SKM-1 treated with dmso at 0.1 percent for 144 hours (cell line): ENCODE results near the gene JMY.
"Not testable (repeated sequence)": the region's sequence is repeated elsewhere in the genome, so short reads cannot be mapped to it uniquely, and the experiment has no call there.

Source experiments
- DNase-seq: peaks from one replicate; lab custom pipeline; 2025; ENCODE audit not compliant: unreplicated experiment; lab: John Stamatoyannopoulos, UW

The JMY gene

DNA sequence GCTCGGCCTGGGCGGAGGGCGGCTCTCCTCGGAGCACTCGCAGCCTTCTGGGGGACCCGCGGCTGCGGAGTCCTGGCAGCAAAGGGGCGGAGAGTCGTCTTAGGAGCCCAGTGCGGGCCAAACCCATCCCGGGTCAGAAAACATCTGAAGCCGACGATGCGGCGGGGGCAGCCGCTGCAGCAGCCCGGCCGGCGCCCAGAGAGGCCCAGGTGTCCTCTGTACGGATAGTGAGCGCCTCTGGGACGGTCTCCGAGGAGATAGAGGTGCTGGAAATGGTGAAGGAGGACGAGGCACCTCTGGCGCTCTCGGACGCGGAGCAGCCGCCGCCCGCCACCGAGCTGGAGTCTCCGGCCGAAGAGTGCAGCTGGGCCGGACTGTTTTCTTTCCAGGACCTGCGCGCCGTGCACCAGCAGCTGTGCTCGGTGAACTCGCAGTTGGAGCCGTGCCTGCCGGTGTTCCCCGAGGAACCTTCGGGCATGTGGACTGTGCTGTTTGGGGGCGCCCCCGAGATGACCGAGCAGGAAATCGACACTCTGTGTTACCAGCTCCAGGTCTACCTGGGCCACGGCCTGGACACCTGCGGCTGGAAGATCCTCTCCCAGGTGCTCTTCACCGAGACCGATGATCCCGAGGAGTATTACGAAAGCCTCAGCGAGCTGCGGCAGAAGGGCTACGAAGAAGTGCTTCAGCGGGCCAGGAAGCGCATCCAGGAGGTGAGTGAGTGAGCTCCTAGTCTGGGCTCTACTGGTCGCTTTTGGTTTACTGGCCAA is 1.2 kb downstream of the JMY start:
- peak; percentile 32 for DNase-seq

DNA sequence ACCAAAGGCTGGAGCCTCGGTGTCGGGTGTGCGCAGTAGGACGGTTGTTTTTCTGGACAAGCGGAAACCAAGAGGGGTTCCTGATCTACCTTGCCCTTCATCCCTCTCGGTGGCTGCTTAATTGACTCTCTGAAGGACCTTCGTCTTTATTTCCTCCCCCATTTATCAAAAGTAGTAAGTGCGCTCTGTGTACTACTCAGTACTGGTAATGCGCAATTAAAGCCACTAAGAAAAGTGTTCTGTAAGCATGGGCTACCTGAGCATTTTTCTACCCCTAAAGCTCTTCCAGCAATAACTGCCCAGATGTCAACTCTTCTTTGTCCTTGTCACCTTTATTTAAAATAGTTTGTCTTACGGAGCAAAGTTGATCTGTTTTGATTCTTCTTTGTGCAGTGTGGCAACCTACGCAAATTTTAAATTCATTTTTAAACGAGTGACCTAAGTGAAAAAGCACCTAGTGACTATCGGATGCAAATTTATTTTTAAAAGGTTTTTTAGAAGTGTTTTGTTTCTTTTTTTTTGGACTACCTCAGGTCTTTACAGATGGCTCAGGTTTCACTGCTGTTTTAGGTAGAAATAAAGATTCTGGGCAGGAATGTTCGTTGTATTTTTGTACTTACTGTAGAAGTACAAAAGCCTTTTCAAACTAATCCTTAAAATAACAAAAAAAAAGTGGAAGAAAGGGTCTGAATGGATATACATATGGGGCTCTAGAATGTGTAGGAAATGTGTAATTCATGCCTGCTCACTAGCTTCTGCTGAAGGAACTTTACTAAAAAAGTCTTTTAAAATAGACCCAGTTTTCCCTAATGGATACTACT is 2.0 kb downstream of the JMY start:
- DNase-seq, result no peak

DNA sequence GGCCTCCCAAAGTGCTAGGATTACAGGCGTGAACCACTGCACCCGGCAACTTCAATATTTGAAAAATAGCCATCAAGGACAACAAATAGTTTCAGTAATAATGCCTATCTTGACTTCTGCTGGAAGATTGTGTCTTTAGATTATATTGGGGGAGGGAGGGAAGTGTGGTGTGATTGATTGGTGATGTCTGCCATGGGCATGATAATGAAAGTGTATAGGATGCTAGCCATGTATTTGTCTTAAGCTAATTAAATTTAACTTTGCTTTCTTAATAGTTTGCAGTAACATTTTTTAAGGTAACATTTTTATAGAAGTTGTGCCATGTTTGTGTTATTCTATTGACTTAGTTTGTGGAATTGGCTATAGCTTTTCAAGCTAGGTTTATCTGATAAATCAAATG is 4.6 kb downstream of the JMY start:
- DNase-seq, result no peak

DNA sequence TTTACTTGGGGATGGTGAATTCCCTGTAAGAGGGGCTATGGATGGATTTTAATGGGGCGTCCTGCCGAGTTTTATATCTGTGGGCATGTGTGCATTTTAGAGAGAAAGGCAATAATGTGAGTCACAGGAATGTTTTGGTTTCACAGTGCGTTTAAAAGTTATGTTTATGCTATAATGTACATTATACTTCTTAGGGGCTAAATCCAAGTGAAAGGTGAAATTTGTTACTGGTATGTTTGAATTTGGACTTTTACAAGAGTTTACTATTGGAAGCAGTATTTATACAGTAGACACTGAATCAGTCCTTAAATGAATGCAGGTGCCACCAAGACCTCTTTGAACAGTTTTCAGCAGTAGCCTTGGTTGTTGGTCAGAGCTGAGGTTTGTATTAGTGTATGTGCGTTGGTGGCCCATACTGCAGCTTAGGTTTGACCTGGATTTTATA is 5.6 kb downstream of the JMY start:
- no peak for DNase-seq

DNA sequence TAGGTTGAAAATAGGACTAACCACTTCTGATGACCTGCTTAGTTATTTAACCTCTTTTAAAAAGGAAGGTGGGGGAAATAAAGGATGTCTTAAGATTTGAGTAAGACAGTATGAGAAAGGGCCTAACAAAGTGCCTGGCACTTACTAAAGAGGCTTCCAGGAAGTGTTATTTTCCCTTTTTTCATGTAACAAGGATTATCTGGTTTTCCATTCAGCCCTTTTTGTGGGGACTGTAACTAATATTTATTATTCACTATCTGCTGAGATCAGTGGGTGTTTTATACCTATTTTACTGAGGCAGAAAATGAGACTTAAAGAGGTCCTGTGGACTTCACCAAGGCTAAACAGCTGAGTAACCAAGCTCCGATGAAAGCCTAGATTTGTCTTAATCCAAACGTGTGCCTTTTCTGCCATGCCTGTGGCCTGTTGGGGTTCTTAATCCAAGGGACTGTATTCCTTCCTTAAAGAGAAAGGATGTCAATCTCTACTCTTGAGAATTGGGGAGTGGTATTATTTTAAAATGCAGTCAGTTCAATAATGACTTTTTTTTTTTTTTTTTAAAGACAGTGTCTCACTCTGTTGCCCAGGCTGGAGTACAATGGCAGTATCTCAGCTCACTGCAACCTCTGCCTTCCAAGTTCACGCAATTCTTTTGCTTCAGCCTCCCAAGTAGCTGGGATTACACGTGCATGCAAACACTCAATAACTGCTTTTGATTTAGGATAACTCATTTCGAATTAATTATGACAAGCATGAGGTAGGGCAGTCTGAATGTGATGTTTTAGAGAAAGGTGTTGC is 6.5 kb downstream of the JMY start:
- no peak for DNase-seq

DNA sequence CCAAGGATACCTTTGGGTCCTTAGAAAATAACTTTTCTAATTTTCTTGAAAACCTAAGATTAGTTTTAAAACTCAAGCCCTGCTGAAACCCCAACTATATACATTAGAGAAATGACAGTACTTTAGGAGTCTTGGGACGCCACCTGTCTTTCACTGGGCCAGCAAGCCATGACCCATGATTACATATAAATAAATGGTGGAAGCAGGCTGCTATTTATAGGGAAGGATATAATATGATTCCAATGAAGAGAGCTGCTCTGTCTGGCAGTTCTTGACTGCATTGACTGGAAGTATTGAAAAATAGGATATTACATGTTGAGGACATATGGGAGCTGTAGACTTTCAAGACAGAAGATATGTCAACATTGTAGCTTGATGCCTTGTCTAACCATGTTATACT is 7.3 kb downstream of the JMY start:
- DNase-seq, result no peak

DNA sequence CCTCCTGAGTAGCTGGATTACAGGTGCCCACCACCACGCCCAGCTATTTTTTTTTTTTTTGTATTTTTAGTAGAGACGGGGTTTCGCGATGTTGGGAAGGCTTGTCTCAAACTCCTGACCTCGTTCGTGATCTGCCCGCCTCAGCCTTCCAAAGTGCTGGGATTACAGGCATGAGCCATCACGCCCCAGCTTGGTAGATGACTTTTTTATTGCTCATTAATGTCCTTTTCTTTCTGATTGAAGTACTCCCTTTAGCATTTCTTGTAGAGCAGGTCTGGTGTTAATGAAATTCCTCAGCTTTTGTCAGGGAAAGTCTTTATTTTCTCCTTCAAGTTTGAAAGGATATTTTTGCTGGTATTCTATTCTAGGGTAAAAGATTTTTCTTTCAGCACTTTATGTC is 18.1 kb downstream of the JMY start:
- DNase-seq, result not testable (repeated sequence)

DNA sequence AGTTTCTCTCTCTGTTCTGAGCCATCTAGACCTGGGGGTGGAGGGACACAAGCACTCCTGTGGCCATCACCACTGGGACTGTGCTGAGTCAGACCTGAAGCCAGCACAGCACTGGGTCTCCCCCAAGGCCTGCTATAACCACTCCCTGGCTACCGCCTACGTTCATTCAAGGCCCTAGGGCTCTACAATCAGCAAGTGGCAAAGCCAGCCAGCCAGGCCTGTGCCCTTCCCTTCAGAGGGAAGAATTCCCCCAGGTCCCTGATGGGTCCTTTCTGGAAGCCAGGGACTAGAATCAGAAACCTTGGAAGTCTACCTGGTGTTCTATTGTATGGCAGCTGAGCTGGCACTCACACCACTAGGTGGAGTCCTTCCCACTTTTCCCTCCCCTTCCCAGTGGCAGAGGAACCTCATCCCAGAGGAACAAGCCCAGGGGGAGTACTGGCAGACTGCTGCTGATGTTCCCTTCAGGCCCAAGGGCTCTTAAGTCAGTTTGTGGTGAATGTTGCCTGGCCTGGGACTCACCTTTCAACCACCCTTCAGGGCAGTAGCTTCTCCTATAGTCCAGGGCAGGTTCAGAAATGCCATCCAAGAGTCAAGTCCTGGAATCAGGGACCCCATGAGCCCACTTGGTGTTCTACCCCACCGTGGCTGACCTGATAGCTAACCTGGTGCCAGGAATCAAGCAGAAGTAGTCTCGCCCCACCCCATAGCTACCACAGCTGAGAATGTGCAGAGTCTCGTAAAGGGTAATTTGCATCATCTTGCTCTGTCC is 20.0 kb downstream of the JMY start:
- DNase-seq, result no peak

DNA sequence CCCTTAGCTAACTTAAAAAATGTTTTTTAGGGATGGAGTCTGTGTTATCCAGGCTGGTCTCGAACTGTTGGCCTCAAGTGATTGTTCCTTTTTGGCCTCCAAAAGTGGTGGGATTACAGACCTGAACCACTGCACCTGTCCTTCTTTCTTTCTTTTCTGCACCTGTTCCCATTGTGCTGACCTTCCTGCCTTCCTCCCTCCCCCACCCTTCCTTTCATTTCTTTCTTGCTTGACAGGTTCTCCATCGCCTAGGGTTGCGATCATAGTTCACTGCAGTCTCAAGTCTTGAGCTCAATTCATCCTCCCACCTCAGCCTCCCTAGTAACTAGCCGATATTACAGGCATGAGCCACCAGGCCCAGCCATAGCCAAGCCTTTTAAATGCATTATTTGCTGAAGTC is 20.6 kb downstream of the JMY start:
- no peak for DNase-seq

DNA sequence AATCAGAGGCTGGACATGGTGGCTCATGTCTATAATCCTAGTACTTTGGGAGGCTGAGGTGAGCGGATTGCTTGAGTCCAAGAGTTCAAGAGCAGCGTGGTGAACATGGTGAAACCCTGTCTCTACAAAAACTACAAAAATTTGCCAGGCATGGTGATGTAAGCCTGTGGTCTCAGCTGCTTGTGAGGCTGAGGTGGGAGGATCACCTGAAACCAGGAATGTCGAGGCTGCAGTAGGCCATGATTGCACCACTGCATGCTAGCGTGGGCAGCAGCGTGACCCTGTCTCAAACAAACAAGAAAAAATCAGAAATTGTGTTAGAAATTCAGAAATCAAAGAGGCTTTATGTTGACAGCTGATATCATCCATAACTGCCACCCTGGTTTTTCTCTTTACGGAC is 21.4 kb downstream of the JMY start:
- no peak for DNase-seq

DNA sequence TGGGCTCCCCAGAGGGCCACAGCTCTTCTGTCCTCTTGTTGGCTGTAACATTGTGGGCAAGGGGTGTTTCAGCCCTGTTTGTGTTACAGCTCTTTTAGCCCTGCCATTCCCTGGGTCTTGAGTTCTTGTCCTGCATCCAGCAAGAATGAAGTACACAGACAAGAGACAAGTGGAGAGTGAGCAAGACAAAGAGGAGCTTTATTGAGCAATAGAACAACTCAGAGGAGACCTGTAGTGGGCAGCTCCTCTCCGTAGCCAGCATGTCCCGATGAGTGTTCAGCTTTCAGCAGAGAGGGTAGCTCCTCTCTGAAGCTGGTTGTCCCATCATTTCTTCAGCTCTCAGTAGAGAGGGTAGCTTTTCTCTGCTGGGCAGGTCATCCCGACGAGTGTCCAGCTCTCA is 22.9 kb downstream of the JMY start:
- DNase-seq, result no peak

DNA sequence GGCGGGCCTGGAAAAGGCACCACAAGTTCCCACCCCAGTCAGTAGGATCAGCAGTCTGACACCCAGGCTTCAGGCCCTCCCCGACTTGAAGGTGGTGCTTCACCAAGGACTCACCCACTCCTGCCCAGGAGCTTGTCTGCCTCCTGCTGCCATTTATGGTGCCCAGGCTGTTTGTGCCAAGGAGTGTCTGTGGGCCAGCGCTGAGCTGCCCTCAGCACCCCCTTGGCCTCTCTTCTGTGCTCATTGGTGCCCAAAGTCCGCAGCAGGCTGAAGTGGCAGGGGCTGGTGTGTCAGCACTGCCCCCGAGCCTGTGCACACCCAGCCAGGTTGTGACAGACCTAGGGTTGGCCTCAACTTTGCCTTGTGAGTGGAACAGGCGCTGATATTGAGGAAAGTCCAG is 23.5 kb downstream of the JMY start:
- no peak for DNase-seq

DNA sequence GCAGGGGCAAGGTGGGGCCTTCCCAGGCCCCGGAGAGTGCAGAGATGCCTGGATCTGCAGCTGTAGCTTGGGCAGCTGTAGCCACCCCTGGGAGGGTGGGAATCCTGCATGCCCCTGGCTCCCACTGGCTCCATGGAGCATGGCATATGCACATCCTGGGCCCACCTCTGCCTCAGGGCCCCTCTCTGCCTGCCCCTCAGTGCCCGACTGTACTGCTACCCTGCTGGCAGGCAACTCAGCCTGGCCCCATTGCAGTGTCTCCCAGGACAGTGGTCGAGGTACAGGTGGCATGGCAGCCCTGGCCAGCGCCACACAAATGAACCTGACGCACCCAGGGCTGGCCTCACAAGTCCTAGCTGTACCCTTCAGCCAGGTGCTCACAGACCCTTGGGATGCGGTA is 23.9 kb downstream of the JMY start:
- DNase-seq, result no peak

DNA sequence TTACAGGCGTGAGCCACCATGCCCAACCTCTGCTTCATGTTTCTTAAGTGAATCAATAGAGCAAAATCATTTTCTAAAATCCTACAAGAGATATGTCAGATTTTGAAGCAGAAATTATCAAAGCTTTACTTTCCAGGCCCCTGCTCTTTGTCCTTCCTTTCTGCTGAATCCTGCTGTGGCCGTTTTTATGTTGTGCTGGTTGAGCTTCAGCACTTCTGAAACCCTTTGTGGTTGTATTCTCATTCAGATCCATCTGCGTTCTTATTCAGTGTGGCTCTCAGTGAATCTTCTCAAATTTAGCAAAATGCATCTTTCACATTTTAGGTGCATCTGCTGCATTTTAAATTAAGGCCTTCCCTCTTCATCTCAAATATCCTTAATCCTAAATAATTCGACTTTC is 26.0 kb downstream of the JMY start:
- no peak for DNase-seq

DNA sequence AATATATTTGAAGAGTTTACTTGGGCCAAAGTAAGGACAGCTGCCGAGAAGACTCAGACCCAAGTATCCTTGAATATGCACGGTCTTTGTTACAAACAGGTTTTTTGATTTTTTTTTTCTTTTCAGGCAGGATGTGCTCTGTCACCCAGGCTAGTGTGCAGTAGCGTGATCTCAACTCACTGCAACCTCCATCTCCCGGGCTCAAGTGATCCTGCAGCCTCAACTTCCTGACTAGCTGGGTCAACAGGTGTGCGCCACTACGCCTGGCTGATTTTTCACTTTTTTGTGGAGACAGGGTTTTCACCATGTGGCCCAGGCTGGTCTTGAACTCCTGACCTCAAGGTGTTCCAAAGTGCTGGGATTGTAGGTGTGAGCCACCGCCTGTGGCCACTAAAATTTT is 27.4 kb downstream of the JMY start:
- no peak for DNase-seq

DNA sequence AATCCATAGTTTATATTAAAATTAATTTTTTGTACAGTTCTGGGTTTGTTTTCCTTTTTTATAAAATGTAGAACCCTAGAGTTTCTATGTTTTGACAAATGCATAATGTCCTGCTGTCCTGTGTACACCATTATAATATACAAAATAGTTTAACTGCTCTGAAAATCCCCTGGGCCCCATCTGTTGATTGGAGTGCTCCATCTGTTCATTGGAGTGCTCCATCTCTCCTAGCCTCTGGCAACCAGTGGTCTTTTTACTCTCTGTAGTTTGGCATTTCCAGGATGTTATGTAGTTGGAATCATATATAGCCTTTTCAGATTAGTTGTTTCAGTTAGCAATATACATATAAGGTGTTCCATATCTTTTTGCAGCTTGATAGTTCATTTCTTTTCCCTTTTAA is 31.2 kb downstream of the JMY start:
- DNase-seq, result no peak

DNA sequence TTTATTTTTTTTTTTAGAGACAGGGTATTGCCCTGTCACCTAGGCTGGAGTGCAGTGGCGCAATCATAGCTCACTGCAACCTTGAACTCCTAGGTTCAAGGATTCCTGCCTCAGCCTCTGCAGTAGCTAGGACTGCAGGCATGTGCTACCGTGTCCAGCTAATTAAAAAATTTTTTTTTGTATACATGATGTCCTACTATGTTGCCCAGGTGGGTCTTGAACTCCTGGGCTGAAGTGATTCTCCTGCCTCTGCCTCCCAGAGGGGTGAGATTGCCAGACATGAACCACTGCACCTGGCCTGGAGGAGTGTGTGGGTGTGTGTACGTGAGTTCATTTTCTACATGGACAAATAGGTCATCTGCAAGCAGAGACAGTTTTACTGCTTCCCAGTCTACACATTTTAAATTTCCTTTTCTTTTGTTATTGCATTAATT is 33.8 kb downstream of the JMY start:
- no peak for DNase-seq

DNA sequence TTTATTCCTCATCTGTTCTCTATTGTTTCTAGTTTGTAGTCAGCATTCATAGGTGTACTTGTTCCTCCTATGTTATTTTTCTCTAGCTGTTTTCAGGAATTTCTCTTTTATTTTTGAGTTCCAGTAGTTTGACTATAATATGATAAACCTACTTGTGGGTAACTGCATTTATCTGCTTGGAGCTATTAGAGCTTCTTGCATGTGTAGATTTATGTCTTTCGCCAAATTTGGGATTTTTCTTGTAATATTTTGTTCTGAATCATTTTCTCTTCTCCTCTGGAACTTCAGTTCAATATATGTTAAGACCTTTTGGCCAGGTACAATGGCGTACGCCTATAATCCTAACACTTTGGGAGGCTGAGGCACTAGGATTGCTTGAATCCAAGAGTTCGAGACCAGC is 37.4 kb downstream of the JMY start:
- DNase-seq, result no peak

DNA sequence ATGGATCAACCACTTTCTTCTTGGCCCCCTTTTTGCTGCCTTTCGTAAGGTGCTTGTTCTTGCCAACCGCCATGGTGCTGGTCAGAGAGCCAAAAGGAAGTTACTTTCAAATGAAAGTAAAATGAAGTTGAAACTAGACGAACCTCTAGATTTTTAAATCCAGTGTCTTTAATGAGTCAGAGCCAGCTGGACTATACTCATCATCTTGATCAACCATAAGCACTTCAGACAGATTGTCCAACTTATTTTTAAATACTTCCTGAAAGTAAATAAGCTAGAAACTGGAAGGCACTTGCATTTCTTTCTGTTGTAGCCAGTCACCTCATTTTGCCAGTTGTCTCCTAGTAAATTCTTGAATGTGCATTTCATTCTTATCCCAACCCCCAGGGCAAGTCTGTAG is 48.9 kb downstream of the JMY start:
- DNase-seq, result no peak

DNA sequence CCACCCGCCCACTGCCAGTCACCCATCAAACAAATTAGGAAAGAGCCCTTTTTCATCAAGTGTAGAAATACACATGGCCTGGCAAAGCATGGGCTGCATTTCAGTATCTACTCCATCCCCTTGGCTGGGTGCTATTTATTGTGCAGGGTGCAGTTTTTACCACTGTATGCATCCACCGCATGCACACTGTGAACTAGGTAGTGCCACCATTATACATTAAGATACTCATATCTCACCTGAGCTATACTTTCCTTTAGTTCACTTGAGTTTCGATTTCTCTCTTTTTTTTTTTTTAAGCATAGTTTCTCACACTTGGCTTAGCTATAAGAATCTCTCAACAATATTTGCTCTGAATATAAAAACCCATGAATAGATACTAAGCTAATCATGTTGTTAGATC is 49.4 kb downstream of the JMY start:
- DNase-seq, result no peak

DNA sequence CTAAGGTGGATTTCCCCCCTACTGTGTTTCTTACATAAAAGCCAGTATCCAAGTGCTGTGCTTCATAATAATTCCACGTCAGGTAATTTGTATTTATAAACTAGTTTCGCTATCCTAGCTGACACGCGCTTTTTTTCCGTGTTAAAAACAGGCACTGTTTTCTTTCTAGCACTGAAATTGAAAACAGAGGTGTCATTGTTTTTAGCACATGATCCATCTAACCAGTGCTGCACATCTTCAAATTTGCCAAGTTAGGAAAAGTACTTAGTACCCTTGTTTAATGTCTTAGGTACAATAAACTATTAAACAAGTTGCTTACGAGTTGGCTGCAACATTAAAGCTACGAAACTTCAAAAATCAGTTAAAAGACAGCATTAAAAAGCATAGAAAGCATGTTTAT is 49.9 kb downstream of the JMY start:
- no peak for DNase-seq
